ENCODE measurements around the gene ICOSLG.

The ICOSLG gene

DNA sequence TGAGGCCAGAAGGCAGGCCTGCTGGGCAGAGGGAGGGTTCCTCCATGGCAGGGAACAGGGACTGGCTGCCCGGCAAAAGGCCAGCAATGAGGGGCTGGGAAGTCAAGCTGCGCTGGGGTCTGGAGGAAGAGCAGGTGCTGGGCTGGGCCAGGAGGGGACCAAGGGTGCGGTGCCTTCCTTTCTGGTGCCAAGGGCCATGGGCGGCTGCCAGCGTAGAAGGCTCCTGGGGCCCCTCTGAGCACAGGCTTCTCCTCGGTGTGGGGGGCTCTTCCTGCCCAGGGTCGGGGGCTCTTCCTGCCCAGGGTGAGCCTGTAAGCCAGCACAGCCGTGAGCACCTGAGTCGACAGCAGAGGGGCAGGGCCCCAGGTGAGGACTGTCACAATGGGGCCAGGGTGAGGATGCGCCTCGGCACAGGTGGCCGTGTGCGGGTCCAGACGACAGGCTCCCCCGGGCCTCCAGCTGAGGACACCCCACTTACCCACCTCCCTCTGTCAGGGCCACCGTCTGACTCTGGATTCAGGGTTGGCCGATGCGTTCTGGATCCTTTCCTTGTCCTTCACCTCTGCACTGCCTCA, 31.6 kb upstream of the ICOSLG start:
- TF ChIP-seq, protein P1, sequence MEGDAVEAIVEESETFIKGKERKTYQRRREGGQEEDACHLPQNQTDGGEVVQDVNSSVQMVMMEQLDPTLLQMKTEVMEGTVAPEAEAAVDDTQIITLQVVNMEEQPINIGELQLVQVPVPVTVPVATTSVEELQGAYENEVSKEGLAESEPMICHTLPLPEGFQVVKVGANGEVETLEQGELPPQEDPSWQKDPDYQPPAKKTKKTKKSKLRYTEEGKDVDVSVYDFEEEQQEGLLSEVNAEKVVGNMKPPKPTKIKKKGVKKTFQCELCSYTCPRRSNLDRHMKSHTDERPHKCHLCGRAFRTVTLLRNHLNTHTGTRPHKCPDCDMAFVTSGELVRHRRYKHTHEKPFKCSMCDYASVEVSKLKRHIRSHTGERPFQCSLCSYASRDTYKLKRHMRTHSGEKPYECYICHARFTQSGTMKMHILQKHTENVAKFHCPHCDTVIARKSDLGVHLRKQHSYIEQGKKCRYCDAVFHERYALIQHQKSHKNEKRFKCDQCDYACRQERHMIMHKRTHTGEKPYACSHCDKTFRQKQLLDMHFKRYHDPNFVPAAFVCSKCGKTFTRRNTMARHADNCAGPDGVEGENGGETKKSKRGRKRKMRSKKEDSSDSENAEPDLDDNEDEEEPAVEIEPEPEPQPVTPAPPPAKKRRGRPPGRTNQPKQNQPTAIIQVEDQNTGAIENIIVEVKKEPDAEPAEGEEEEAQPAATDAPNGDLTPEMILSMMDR (IDR thresholded peaks at IDR 0.05; ENCODE audit: insufficient read depth, low read depth, low read length, missing control alignments): no peak
- H3K4me3 ChIP-seq (ENCODE audit: low read length): no peak overlapping the region
- no peak for DNase-seq (ENCODE audit: low read depth)

DNA sequence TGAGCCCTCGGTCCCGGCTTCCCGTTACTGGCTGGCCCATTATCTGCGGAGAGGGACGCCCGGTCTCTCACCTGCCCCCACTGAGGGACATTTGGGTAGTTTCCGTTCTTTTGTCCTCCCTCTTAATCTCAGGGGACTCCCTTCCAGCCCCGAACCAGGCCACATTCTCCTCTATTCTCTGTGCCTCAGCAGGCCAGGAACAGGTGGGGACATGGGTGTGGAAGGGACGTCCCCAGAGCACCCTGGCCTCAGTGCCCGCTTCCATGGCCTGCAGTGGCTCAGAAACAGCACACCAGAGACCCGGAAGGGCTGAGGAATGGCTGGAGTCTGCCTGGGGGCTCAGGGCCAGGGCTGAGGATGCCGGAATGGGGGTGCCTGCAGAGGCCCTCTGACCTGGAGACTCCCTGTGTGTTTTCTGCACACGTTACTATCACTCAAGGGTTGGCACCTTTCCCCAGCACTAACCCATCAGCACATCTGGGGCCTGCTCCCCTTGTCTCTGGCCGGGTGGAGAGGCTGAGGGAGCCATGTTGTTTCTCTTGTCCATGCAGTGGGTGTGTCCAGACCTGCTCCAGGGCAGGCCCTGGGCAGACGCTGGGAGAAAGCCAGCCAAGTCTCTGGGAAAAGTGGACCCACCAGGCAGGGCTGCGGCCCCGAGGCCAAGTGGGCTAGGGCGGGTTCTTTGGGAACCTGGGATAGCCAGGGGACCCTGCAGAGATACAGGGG, 31.0 kb upstream of the ICOSLG start:
- no peak for DNase-seq (ENCODE audit: low read depth)
- TF ChIP-seq, protein P1 (IDR thresholded peaks at IDR 0.05; ENCODE audit: insufficient read depth, low read depth, low read length, missing control alignments): no peak
- H3K4me3 ChIP-seq (ENCODE audit: low read length): no peak overlapping the region

DNA sequence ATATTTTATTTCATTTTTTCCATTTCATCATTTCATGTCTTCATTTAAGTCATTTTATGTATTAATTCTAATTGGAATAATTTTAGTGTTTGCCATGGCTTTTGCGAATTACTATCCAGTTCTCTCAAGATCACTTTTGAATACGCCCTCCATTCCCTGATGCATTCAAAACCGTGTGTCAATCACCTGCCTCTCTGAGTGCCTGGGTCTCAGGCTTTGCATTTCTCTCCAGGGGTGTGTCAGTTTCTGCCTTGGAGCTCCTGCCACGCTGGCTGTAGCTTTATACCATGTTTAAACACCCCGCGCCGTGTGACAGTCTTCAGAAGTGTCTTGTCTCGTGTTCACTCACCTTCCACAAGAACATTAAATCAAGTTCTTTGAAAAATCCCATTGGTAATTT, 28.3 kb upstream of the ICOSLG start:
- TF ChIP-seq, protein P1 (IDR thresholded peaks at IDR 0.05; ENCODE audit: insufficient read depth, low read depth, low read length, missing control alignments): no peak

DNA sequence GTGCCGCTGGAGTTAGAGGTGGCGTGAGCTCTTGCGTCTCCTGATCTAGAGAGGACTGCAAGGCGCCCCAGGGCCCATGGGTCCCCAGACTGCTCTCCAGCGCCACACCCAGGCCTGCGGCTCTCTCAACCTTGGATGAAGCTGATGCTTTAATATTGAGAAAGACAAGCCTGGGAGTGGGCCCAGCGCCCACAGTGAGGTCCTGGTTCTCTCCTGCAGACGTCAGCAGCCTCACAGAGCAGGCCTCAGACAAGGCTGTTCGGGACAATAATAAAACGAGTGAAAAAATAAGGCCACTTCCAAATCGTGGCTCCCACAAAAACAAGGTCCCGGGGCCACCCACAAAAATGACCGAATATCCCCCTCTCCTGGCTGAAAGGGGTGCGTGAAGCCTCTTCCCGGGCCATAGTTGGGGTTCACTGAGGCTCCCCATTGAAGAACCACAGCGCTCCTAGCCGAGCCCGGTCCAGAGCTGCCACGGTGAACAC, 27.0 kb upstream of the ICOSLG start:
- H3K4me3 ChIP-seq (ENCODE audit: low read length): no peak overlapping the region
- DNase-seq (ENCODE audit: low read depth): no peak
- TF ChIP-seq, protein P1 (IDR thresholded peaks at IDR 0.05; ENCODE audit: insufficient read depth, low read depth, low read length, missing control alignments): peak; percentile 4

More for the DNA sequence above, 28.3 kb upstream of the ICOSLG start:
- H3K4me3 ChIP-seq (ENCODE audit: low read length): no peak overlapping the region
- no peak for DNase-seq (ENCODE audit: low read depth)

DNA sequence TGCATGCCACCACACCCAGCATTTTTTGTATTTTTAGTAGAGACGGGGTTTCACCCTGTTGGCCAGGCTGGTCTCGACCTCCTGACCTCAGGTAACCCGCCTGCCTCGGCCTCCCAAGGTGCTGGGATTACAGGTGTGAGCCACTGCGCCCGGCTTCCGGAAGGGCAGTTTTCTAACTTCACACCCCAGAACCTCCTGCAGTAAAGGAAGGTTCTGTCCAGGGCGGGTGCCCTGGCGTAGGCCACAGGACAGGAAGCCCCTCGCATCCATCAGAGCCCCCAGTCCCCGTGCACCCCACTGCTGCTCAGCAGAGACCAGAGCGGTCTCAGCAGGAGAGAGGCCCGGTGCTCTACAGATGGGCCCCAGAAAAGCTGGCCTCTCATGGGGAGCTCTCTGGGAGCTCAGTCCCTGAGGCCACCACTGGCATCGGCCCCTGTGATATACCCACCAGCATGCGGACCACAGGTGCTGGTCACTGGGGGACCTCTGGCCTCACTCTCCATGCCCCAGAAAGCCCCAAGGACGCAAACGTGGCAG, 25.1 kb upstream of the ICOSLG start:
- DNase-seq (ENCODE audit: low read depth): no peak
- TF ChIP-seq, protein P1 (IDR thresholded peaks at IDR 0.05; ENCODE audit: insufficient read depth, low read depth, low read length, missing control alignments): no peak

DNA sequence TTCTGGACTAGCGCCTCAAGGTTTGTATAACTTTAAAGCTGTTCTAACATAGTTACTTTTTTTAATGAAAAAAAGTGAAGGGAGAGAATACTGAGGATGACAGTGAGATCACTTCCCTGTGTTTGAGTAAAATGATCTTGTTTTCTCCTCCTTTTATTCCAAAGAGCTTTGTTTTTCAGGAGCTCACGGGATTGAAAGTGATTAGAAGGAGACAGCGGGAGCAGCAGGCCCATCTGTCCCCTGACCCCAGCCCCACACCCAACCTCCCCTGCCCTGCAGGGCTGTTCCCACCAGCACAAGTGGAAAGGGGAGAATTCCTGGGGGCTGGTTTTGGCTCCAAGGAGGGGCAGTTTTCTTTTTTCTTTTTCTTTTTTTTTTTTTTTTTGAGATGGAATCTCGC, 23.0 kb upstream of the ICOSLG start:
- TF ChIP-seq, protein P1 (IDR thresholded peaks at IDR 0.05; ENCODE audit: insufficient read depth, low read depth, low read length, missing control alignments): no peak
- no peak for DNase-seq (ENCODE audit: low read depth)
- H3K4me3 ChIP-seq (ENCODE audit: low read length): no peak overlapping the region

More for the DNA sequence above, 25.1 kb upstream of the ICOSLG start:
- H3K4me3 ChIP-seq (ENCODE audit: low read length): no peak overlapping the region

Measured in epithelial cell of esophagus (primary cell).